Sigmoid colon (tissue), 4 donors: Measurements from ENCODE around the gene DOK5.

ENCODE experiments used
- EP300 ChIP-seq, 4 donors: sonication (generic); formaldehyde crosslinking; IDR thresholded peaks; one replicate each; pipeline ENCODE4 v1.6.1; 2017; ENCODE audit warnings: antibody characterized with exemption in 4 of 4
- POLR2A ChIP-seq, 2 donors: fragments of 450-650 bp; IDR thresholded peaks; one replicate each; pipeline ENCODE4 v1.6.1; 2016; ENCODE audit warnings: antibody characterized with exemption in 2 of 2, mild to moderate bottlenecking in 2 of 2, moderate library complexity in 2 of 2
- POLR2AphosphoS5 ChIP-seq, 4 donors: sonication (generic); formaldehyde crosslinking; IDR thresholded peaks; one replicate each; pipeline ENCODE4 v1.6.1; 2017; ENCODE audit warnings: antibody characterized with exemption in 4 of 4
- TF ChIP-seq, protein P1 (sequence below), 4 experiments: fragments of 450-650 bp in 3 of 4; fragments of 200-600 bp in 1 of 4; IDR thresholded peaks; one replicate each; pipeline ENCODE4 v1.5.1; 2016 to 2019; ENCODE audit warnings: antibody characterized with exemption in 4 of 4, mild to moderate bottlenecking in 3 of 4, moderate library complexity in 2 of 4

DNA sequence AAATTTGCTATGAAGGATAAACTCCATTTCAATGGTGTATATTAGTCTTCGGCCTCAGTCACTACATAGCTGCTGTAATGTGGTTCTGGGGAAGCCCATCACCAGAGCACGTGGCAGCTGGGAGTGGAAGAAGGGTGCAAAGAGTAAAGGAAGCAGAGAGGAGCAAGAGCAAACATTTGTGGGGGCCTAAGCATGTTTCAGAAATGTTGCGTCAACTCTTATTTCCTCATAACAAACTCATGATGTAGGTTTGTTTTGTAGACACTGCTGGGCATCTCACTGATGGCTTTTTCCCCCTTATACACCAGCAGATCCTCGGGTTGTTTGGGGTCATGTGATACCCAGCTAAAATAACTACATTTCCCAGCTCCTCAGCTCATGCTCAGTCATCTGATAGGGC is 37.3 kb downstream of the DOK5 start:
- TF ChIP-seq, protein P1, sequence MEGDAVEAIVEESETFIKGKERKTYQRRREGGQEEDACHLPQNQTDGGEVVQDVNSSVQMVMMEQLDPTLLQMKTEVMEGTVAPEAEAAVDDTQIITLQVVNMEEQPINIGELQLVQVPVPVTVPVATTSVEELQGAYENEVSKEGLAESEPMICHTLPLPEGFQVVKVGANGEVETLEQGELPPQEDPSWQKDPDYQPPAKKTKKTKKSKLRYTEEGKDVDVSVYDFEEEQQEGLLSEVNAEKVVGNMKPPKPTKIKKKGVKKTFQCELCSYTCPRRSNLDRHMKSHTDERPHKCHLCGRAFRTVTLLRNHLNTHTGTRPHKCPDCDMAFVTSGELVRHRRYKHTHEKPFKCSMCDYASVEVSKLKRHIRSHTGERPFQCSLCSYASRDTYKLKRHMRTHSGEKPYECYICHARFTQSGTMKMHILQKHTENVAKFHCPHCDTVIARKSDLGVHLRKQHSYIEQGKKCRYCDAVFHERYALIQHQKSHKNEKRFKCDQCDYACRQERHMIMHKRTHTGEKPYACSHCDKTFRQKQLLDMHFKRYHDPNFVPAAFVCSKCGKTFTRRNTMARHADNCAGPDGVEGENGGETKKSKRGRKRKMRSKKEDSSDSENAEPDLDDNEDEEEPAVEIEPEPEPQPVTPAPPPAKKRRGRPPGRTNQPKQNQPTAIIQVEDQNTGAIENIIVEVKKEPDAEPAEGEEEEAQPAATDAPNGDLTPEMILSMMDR (IDR thresholded peaks at IDR 0.05), result no peak
- TF ChIP-seq POLR2AphosphoS5 (IDR thresholded peaks at IDR 0.05), result no peak
- no peak for TF ChIP-seq POLR2A (IDR thresholded peaks at IDR 0.05)
- TF ChIP-seq EP300 (IDR thresholded peaks at IDR 0.05), result no peak
